KMS-11 (cell line): ENCODE data around the gene C10orf95.
"Not testable (repeated sequence)": the region's sequence is repeated elsewhere in the genome, so short reads cannot be mapped to it uniquely, and the experiment has no call there.

ENCODE experiments used
- H2AFZ ChIP-seq: fragments of 200-600 bp; sonication (generic); 2 replicates; pipeline ENCODE4 v1.6.1; 2016; ENCODE audit warnings: antibody characterized with exemption, mixed run types, low read depth
- H3K27ac ChIP-seq: fragments of 200-600 bp; sonication (generic); 2 replicates; pipeline ENCODE4 v1.6.1; 2016; ENCODE audit warnings: mild to moderate bottlenecking, mixed run types
- H3K27me3 ChIP-seq: fragments of 200-600 bp; sonication (generic); 2 replicates; pipeline ENCODE4 v1.6.1; 2017; ENCODE audit warnings: mild to moderate bottlenecking, low read depth, mixed run types, moderate library complexity; ENCODE audit not compliant: insufficient read depth
- H3K36me3 ChIP-seq: fragments of 200-600 bp; sonication (generic); 2 replicates; pipeline ENCODE4 v1.6.1; 2017; ENCODE audit warnings: mild to moderate bottlenecking, mixed run types; ENCODE audit not compliant: insufficient read depth
- H3K4me1 ChIP-seq: fragments of 200-600 bp; sonication (generic); 2 replicates; pipeline ENCODE4 v1.6.1; 2016; ENCODE audit warnings: mild to moderate bottlenecking, low read depth, mixed run types; ENCODE audit not compliant: poor library complexity, severe bottlenecking
- H3K4me2 ChIP-seq: fragments of 200-600 bp; sonication (generic); 2 replicates; pipeline ENCODE4 v1.7.0; 2016; ENCODE audit warnings: mild to moderate bottlenecking, mixed run types
- H3K4me3 ChIP-seq: fragments of 200-600 bp; sonication (generic); IDR thresholded peaks from 2 replicates; pipeline ENCODE4 v1.6.1; 2017; ENCODE audit warnings: low read depth, low read length, mixed read lengths; ENCODE audit not compliant: insufficient read depth
- H3K79me2 ChIP-seq: fragments of 200-600 bp; sonication (generic); 2 replicates; pipeline ENCODE4 v1.6.1; 2016; ENCODE audit warnings: low read depth, mixed run types; ENCODE audit not compliant: insufficient read depth
- H3K9ac ChIP-seq: fragments of 200-600 bp; sonication (generic); 2 replicates; pipeline ENCODE4 v1.6.1; 2016; ENCODE audit warnings: mild to moderate bottlenecking, mixed run types
- H4K20me1 ChIP-seq: fragments of 200-600 bp; sonication (generic); 2 replicates; pipeline ENCODE4 v1.6.1; 2016; ENCODE audit warnings: mild to moderate bottlenecking, mixed run types; ENCODE audit not compliant: insufficient read depth
- CTCF ChIP-seq: fragments of 200-600 bp; sonication (generic); conservative IDR thresholded peaks from 2 replicates; pipeline ENCODE4 v1.6.1; 2017; ENCODE audit warnings: low read depth, mild to moderate bottlenecking, antibody characterized with exemption, low read length, moderate library complexity, mixed read lengths

C10orf95 gene

GRCh38 chr10:102451105-102451969 lies at the start of gene C10orf95:
C10orf95 (minus strand) TSS chr10:102451543; CDS start chr10:102451093, 450 bp downstream.
- Histone ChIP-seq H2AFZ (peak within 1 kb of the TSS; percentile 57; the same call in 1 of the 2 replicates), H3K27ac (peak within 1 kb of the TSS; percentile 73), H3K9ac (peak within 1 kb of the TSS; percentile 81; the same call in 1 of the 2 replicates), H3K4me2 (peak within 1 kb of the TSS; percentile 65), H4K20me1 (no peaks in the 10 kb centered on the region), H3K27me3 (no peaks in the 10 kb centered on the region), H3K36me3 (no peaks in the 10 kb centered on the region), H3K4me1 (peaks cover 36% of the 10 kb centered on the region), H3K79me2 (peaks cover 14% of the 10 kb centered on the region), H3K4me3 (no peak within 1 kb of the TSS)
- TF ChIP-seq CTCF, result no peak

GRCh38 chr10:102500686-102501085 lies 49.3 kb upstream of the C10orf95 start:
- H3K9ac ChIP-seq, H3K27me3 ChIP-seq, H3K27ac ChIP-seq, H3K4me3 ChIP-seq, H4K20me1 ChIP-seq, H3K36me3 ChIP-seq, H2AFZ ChIP-seq: not testable (repeated sequence)
- peaks cover 24% of the 10 kb centered on the region for H3K4me1 ChIP-seq
- peak overlapping the region; percentile 90 for H3K4me2 ChIP-seq
- H3K79me2 ChIP-seq, result peaks cover 53% of the 10 kb centered on the region

- Histone ChIP-seq H3K9ac (no peak overlapping the region), H2AFZ (no peak overlapping the region), H3K4me2 (no peak overlapping the region), H3K27ac (no peak overlapping the region), H3K27me3 (no peaks in the 10 kb centered on the region), H3K79me2 (peaks cover 52% of the 10 kb centered on the region), H3K4me1 (peaks cover 17% of the 10 kb centered on the region), H3K4me3 (no peak overlapping the region), H3K36me3 (no peaks in the 10 kb centered on the region), H4K20me1 (peaks cover 8% of the 10 kb centered on the region; the same call in 1 of the 2 replicates)
- TF ChIP-seq CTCF, result no peak
Measured at GRCh38 chr10:102499356-102499755, 48.0 kb upstream of the C10orf95 start.

GRCh38 chr10:102497545-102497944 lies 46.2 kb upstream of the C10orf95 start:
- no peak overlapping the region for H3K4me3 ChIP-seq
- no peaks in the 10 kb centered on the region for H3K27me3 ChIP-seq
- peaks cover 17% of the 10 kb centered on the region for H3K4me1 ChIP-seq
- peaks cover 8% of the 10 kb centered on the region; the same call in 1 of the 2 replicates for H4K20me1 ChIP-seq
- H2AFZ ChIP-seq, result no peak overlapping the region
- H3K79me2 ChIP-seq, result peaks cover 56% of the 10 kb centered on the region
- H3K36me3 ChIP-seq, result no peaks in the 10 kb centered on the region
- H3K9ac ChIP-seq, result no peak overlapping the region
- no peak for TF ChIP-seq CTCF
- no peak overlapping the region for H3K27ac ChIP-seq
- H3K4me2 ChIP-seq, result no peak overlapping the region

GRCh38 chr10:102493771-102494170 lies 42.4 kb upstream of the C10orf95 start:
- Histone ChIP-seq H3K4me3 (no peak overlapping the region), H3K27ac (no peak overlapping the region), H3K4me2 (no peak overlapping the region), H3K79me2 (peaks cover 27% of the 10 kb centered on the region; the same call in 1 of the 2 replicates), H4K20me1 (peaks cover 8% of the 10 kb centered on the region; the same call in 1 of the 2 replicates), H3K4me1 (peaks cover 8% of the 10 kb centered on the region), H3K36me3 (peaks cover 2% of the 10 kb centered on the region; the same call in 1 of the 2 replicates), H2AFZ (no peak overlapping the region), H3K9ac (no peak overlapping the region), H3K27me3 (no peaks in the 10 kb centered on the region)
- TF ChIP-seq CTCF, result no peak
